Activated CD8-positive, alpha-beta memory T cell treated with anti-CD3 and anti-CD28 coated beads for 24 hours (primary cell): Measurements from ENCODE around the gene ENAH.
"Not testable (repeated sequence)": the region's sequence is repeated elsewhere in the genome, so short reads cannot be mapped to it uniquely, and the experiment has no call there.

Experiments used
- DNase-seq: peaks from one replicate; pipeline ENCODE4 v3.0.0-alpha.2; 2020

ENAH gene

DNA sequence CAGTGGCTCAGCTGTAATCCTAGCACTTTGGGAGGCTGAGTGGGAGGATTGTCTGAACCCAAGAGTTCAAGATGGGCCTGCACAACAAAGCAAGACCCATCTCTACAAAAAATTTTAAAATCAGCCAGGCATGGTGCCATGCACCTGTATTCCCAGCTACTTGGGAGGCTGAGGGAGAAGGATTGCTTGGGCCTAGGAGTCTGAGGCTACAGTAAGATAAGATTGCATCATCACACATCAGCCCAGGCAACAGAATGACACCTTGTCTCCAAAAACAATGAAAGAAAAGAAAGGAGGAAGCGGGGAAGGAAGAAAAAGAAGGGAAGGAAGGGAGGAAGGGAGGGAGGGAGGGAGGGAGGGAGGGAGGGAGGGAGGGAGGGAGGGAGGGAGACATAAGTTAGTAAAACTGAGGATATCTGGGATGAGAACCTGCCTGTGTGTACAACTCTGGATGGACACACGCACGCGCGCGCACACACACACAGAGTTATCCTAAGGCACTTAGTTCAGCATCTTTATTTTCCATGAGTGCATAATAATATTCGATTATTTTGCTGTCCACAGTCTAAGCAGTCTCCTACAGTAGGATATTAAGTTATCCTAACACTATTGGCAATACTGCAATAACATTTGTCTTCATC lies 132.2 kb downstream of the ENAH start:
- no peak for DNase-seq

DNA sequence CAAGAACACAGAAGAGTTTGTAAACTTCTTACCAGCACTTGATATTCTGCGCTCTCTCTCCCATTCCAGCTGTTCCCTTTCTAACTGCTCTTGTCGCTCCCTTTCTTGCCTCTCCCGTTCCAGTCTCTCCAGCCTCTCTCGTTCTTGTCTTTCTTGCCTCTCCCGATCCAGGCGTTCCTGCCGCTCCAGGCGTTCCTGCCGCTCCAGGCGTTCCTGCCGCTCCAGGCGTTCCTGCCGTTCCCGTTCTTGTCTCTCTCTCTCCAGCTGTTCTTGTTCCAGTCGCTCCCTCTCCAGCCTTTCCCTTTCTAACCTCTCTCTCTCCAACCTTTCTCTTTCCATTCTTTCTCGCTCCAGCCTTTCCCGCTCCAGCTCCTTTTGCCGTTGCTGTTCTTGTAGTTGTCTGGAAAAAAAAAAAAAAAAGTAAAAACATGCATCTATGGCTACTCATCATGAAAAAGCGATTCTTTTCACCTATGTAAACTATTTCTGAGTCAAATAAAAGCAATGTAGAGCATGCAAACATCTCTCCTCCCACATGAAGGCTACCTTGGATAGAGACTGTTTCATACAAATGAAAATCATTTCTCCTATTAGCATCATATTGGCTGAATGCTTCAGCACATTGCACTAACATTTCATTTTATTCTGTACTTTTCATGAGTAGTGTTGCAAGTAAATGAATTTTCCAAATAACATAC lies 133.6 kb downstream of the ENAH start:
- no peak for DNase-seq

DNA sequence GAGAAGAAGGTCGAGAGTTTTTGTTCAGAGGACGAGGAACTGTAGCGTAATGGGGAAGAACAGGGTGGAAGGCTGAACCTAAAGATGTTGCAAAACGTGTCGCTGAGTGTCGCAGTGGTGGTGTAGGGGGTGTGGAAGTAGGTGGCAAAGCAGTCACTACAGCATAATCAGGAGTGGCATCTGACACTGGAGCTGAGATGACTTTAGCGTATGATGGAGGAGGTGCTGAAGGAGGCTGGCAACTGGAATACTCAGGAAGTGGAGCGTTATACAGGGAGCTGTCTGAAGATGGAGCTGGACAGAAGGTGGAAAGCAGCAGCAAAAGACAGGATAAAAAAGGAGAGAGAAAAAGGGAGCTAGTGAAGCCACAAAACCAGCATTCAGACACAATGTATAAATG lies 135.2 kb downstream of the ENAH start:
- no peak for DNase-seq

DNA sequence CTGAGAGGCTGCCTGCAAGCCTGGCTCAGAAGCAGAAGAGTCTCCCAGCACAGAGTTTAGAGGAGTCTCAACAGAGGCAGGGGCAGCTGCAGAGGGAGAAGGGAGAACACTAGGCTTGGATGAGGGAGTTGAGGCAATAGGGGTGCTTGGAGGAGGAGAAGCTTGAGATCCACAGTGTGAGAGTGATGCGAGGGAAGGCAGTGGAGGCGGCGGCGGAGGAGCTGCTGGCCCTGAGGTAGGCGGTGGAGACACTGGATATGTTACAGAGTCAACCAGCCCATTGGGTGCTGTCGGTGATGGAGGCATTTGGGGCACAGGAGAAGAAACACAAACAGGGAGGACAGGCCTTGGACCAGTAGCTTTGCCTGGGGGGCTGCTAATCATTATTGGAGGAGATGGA lies 135.7 kb downstream of the ENAH start:
- DNase-seq = no peak

DNA sequence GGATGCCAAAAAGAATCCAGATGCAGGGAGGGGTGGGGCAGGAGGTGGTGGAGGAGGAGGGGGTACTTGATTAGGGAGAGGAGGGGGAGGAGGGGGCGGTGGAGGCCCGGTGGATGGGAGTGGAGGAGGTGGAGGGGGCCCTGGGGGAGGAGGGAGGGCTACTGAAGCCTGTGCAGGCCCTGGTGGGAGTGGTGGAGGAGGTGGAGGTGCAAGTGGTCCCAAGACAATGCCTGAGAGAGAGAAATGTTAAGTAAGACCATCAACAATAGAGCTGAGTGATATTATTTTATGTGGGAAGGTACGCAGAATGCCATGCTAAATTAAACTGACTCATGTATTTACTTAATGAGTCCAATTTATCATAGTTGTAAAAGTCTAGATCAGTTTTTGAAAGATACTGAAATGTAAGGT lies 138.2 kb downstream of the ENAH start:
- DNase-seq = no peak

DNA sequence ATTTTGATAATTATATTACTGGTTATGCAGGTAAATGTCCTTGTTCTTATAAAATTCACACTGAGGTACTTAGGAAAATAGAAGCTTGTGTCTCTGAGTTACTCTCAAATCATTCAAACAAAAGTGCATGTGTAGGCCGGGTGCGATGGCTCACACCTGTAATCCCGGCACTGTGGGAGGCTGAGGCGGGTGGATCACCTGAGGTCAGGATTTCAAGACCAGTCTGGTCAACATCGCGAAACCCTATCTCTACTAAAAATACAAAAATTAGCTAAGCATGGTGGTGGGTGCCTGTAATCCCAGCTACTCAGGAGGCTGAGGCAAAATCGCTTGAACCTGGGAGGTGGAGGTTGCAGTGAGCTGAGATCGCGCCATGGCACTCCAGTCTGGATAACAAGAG lies 139.3 kb downstream of the ENAH start:
- DNase-seq = not testable (repeated sequence)

DNA sequence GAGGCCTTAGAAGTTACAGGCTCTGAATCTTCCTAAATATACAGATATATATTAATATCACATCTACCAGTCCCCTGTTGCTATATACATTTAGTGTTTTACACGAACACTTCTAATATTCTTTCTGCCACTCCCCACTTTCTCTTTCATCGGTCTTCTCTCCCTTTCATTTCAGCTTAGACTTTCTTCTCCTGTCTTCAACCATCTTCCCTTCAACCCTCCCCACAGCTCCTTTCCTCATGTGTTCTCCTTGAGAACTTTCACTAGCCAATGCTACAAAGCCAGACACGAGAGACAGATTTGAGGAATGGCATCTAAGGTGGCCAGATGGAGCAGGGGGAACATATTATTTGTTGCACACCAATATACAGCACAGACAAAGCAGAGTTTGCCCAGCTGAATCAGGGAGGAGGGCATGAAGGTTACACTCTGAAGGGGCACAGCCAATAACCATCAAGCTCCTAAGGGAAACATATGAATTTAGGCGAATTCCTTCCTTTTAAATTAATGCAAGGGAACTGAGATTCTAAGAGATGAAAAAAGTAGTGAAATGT lies 141.0 kb downstream of the ENAH start:
- DNase-seq = no peak

DNA sequence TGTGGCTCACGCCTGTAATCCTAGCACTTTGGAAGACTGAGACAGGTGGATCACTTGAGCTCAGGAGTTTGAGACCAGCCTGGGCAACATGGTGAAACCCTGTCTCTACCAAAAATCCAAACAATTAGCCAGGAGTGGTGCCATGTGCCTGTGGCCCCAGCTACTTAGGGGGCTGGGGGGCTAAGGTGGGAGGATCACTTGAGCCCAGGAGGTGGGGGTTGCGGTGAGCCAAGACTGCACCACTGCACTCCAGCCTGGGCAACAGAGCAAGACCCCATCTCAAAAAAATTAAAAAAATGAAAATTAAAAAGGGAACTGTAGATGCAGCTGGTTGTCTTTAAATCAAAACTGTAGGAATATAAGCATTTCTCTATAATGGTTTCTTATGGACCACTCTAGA lies 142.2 kb downstream of the ENAH start:
- DNase-seq = not testable (repeated sequence)

DNA sequence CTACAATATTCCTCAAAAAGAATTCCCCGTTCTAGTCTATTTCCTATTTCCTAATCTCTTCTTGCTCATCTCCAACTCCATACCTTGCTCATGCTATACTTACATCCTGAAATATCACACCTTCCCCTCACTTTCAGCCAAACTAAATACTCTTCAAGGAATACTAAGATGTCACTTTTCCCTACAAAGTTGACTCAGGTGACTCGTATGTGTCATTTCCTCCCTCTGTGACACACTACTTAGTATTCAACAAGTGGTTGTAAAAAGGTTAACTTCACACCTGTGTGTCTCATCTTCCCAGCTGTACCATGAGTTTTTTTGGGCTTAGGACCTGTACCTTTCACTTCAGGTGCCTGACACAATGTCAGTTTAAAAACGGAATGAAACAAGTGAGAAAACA lies 143.2 kb downstream of the ENAH start:
- no peak for DNase-seq

DNA sequence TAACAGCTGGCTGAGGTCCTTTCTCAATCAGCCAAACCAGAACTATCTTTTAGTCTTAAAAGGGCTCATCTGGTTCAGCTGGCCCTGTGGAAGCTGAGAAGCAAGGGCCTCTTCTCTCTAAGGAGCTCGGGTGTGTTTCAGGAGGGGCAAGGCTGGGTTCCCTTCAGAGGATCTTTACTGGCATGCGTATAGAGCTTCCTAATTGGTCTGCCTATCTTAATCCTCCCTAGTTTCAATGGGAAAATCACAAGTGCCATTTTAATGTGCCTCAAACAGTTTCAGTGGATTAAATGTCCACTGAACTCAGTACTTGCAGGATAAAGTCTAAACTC lies 143.6 kb downstream of the ENAH start:
- DNase-seq = no peak

DNA sequence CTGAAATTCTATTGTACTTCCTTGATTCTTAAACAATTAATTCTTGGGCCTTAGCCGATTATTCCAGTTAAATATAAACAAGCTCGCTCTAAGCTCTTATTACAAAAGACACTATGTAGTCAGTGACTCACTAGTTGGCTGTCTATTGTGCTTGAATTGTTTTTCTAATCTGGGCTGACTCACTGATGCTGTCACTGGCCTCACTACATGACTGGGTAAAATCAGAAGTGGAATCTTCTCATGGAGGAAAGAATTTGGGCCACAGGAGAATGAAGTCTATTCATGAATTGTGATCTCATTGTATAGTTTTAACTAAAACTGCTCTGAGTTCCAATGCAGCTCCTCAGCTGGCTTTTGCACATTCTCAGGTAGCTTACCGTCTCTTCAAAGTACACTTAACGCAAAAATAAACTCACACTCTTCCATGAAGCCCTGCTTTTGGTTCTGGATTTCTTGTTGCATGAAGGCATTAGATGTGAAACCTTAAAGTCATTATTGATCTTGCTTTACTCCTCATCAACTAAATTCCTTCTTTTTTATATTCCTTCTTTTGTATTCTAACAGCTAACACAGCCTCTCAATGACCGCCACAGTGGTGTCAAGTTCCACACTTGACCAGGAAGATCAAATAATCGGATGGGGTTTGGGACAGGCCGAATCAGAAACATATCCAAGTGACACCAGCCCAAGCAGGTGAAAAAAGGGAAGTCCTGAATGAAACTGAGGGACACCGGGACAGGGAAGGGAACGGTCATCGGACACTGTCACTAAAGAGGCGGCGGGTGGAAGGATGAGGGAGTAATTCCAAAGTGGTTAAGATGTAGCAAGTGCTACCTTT lies 144.2 kb downstream of the ENAH start:
- no peak for DNase-seq

DNA sequence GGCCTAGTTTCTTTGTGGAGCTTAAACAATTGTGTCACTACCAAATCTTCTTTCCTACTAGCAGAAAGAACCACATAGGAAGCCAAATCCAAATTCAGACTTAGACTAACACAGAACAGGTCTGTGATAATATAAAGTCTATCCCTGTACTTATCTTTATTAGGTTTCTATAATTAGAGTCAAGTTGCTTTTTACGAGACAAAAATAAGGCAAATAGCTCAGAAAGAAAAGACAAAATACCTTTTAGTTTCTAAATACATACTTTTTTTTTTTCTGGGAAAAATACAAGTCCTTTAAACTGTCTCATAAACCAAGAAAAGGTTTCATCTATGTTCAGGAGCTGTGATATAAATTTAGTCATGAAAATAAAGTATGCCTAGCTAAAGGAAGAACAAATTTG lies 146.2 kb downstream of the ENAH start:
- no peak for DNase-seq

DNA sequence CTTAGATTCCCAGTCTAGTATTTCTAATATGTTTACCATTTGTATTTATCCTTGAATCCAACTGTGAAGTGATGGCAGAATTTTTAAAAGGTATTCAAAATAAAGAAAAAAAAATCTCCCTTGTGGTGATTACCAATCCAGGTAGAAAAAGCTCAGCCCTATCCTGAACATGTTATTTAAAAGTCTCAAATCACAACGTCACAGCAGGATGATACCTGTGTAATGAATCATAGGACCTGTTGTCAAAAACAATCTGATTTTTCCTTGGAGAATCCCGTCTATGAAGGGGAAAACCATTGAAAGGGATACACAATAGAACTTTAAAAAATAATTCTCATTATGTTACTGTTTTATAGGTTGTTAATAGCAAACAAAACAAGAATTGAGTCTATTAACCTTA lies 148.1 kb downstream of the ENAH start:
- no peak for DNase-seq

DNA sequence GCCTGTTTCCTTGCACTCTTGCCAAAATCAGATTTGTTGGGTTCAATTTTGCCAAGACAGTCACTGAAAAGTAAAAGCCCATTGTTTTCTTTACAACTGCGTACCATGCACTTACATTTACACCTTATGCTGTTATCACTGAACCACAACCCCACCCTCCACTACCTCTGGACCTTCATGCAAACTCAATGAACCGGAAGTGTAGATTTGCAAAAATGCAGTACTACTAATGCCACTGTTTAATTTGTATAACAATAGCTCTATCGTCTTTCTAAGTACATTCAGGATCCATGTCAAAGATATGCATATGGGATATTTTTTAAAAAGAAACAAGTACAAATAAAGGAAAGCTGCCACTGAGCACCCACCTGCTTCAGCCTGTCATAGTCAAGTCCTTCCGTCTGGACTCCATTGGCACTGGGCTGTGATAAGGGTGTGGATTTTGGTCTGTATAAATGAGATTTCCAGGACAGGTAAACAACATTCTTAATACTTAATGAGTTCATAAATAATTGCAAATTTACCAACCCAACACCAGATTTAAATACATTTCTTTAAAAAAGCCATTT lies 152.2 kb downstream of the ENAH start:
- DNase-seq = no peak

DNA sequence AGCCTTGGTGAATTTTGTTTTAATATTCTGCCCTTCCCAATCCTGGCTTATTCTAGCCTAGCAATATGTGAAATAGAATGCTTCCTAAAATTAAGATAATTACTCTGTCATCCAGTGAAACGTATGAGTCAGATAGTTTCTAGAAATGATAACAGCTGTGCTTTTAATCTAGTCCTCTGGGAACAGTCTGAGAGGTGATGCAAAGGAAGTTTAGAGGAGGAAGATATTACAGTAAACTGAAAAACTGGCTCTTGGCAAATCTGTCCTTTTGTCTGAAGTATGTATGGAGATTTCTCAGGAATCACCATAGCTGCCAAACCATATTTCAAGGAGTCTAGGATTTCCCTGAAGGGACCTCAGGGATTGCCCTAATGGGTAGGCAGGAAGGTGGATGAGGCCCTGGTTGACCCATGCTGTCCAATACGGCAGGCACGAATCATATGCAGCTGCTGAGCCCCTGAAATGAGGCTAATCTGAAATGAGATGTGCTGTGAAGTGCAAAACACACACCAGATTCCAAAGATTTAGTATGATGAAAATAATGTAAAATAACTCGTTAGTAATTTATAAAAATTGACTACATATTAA lies 154.3 kb downstream of the ENAH start:
- DNase-seq = no peak

DNA sequence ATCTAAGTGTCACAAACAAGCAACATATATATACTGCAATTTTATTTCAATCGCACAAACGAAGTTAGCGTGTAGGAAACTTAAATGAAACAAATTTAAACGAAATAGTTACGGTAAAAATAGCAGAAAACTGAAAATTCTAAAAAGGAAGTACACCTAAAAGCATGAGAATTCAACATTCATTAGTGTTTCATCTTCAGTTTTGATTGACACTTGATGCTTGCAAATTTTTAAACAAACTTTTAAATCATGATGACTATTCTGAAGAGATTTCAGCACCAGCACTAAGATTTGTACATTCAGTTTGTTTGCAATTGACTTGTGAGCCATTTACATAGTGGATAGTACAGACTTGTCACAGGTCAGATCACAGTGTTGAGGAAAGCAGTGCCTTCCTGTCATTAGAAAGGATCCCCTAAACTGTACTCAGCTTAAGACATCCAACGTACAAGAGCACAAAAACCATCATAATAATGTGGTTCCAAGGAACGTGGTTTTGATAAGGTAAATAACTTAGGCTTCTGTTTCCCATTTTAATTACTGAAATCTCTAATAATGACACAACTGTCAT lies 158.0 kb downstream of the ENAH start:
- DNase-seq = no peak

DNA sequence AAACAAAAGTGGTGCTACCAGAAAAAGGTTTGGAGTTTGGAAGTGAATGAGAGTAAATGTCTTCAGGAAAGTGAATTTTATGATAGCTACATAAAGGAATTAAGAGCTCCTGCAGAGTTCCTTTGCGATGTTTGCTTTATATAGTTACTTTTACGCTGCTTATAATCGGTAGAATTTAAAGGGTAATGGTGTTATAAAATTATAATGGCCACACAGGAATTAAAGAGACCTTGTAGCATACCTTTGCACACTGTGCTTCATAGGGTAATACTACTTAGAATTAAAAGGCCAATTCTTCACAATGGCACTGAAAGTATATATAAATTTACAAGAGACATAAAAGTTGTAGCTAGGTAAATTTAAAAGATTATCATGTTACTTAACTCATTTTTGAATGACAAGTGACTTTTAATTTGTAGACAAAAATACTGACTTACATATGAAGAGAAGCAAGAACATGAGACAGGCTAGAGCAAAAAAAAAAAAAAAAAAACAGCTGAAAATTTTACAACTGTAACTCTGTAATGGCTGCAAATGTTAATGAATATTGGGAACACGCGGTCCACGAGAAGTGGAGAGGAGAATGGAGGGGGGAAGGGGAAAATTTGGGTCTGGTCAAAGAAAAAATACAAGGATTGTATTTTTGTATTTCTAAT lies 159.2 kb downstream of the ENAH start:
- no peak for DNase-seq

DNA sequence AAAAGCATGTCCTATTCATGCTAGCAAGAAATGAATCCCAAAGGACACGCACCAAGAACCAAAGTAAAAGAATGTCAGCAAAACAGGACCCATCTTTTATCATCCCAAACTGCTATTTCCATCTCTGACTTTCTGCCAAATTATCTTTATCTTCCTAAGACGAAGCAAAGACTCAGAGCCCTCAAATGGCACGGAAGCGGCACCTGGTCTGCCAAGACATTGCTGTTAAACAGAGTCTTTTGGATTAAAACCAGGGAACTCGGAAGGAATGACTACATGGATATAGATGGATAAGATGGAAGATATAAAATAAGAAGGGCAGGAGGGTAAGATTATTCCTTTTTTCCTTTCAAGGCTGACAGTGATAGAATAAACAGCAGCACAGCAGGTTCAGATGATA lies 164.2 kb downstream of the ENAH start:
- DNase-seq = no peak

DNA sequence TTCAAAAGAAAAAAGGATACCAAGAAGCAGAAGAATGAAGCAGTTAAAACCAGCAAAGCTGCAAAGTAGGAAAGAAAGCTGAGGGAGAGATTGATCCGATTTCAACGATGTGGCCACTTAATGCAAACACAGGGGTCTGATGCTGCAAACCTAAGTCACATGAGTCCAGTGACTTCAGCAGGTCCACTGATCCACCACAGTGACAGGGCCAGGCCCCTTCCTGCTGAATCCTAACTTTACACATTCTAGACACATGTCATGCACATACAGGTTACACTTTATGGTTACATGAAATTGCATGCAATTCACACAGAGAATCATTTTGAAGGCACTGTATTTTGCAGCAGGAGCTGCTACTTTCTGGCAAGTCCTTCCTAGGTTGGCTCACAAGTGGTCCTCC lies 166.1 kb downstream of the ENAH start:
- DNase-seq = no peak

DNA sequence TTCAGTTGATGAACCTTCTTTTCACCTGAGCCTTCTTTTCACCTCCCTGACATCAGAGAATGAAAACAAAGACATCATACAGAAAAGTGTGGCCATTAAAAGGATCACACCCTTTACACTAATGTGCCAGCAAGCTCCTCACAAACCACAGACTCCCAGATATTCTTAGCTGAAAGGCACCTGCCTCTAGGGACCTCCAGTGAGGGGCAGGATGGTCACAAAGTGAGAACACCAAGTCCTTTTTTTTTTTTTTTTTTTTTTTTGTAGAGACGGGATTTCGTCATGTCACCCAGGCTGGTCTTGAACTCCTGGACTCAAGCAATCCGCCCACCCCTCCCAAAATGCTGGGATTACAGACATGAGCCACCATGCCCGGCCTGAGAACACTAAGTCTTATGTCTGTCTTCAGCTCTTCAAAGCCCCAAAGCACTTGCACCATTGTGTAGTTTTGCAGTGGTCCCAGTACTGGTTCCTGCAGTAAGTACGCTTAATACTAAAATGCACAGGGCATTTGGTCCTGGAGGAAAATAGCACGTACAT lies 166.9 kb downstream of the ENAH start:
- no peak for DNase-seq

DNA sequence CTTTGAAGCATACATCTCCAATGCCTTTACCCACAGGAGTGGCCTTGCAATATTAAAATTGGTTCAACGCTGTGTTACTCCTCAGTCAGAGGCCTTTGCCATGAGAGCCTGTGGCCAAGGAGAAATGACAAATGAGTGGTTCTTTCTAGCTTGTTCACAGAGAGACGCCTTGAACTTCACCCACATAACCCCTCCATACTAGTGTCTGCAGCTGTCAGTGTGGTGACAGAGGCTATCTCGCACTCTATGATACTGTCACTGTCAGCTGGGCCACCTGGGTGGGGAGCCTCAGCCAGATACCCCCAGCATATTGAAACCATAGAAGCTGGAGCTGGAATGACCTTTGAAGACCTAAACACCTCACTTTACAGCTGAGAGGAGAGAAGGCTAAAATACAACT lies 167.7 kb downstream of the ENAH start:
- no peak for DNase-seq

DNA sequence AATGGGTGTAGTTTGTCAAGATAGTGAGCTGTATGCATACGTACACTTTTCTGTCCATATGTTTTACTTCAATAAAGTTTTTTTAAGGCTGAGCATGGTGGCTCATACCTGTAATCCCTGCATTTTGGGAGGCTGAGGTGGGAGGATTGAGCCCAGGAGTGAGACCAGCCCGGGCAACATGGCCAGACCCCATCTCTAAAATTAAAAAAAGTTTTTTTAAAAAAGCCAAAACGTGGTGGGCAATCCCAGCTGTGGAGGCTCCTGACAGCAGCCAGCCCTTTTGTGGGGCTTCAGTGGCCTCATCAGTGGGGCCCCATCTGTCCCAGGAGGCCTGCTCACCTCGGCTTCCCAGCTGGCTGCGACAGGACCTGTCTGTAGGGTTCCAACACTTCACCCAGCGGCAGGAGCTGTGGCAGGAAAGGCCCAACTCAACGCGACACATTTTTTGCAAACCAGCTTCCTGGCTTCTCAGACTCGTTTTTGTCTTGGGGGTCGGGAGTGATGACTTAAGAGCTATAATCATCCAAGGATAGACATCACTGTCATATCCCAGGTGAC lies 168.2 kb downstream of the ENAH start:
- no peak for DNase-seq
